Testis (tissue), 3 donors: ENCODE measurements around the gene SF3B5. TPM values are rescaled to one million over a fixed set of nuclear protein-coding genes. Genes with fewer than 3 reads are reported as not detected.
"Not testable (repeated sequence)": the region's sequence is repeated elsewhere in the genome, so short reads cannot be mapped to it uniquely, and the experiment has no call there.

Experiments used
- DNase-seq: peaks from one replicate; pipeline ENCODE4 v3.0.0-alpha.2; 2019
- H3K27ac ChIP-seq, 2 donors: fragments of 200-600 bp; sonication (generic); one replicate each; pipeline ENCODE4 v1.5.1; 2019
- H3K27me3 ChIP-seq: fragments of 200-600 bp; sonication (generic); one replicate; pipeline ENCODE4 v1.5.1; 2019
- H3K36me3 ChIP-seq: fragments of 200-600 bp; sonication (generic); one replicate; pipeline ENCODE4 v1.5.1; 2017; ENCODE audit warnings: low read depth; ENCODE audit errors: missing control alignments
- H3K4me1 ChIP-seq: fragments of 200-600 bp; sonication (generic); one replicate; pipeline ENCODE4 v1.5.1; 2019
- H3K4me3 ChIP-seq, 2 donors: fragments of 200-600 bp; sonication (generic); one replicate each; pipeline ENCODE4 v1.5.1; 2017 to 2019
- H3K9me3 ChIP-seq: fragments of 200-600 bp; sonication (generic); one replicate; pipeline ENCODE4 v1.5.1; 2017
- CTCF ChIP-seq, 3 experiments: fragments of 450-650 bp in 2 of 3; fragments of 200-600 bp in 1 of 3; sonication (generic) in 1 of 3; IDR thresholded peaks; one replicate each; pipeline ENCODE4 v1.5.1; 2016 to 2019; ENCODE audit warnings: antibody characterized with exemption in 3 of 3, mild to moderate bottlenecking in 2 of 3, moderate library complexity in 1 of 3
- POLR2A ChIP-seq: fragments of 450-650 bp; IDR thresholded peaks from one replicate; pipeline ENCODE4 v1.6.1; 2017; ENCODE audit warnings: antibody characterized with exemption, mild to moderate bottlenecking, moderate library complexity
- WGBS, 2 donors: methylation state at CpG; one replicate each; pipeline ENCODE4 v1.1.5; 2018; 5-methylcytosine and 5-hydroxymethylcytosine counted together
- intact Hi-C: fragments of 100-400 bp; cut with DNase I; formaldehyde crosslinking; loops from one replicate; pipeline ENCODE4 v1.15.1; 2023; ENCODE audit warnings: low total_unique reads
- polyA plus RNA-seq: library from polyadenylated mRNA; stranded (reverse); fragments of 350-450 nt; fragmentation: Illumina TruSeq; extraction: RNeasy Lipid Tissue Mini Kit (QIAGEN cat#74804); gene quantifications from one replicate; pipeline ENCODE4 v1.2.3, GENCODE V29; 2014; ENCODE audit warnings: low read depth, low replicate concordance; ENCODE audit not compliant: insufficient read depth
- total RNA-seq, 2 donors: library from RNA; depleted of rRNA; stranded (reverse); fragments of >200 nt; gene quantifications; one replicate each; pipeline ENCODE4 v1.2.3, GENCODE V29; 2016

Gene SF3B5
- total and polyA plus RNA-seq, 3 donors from 2014 or later: 153 to 200 (median 174) TPM

DNA sequence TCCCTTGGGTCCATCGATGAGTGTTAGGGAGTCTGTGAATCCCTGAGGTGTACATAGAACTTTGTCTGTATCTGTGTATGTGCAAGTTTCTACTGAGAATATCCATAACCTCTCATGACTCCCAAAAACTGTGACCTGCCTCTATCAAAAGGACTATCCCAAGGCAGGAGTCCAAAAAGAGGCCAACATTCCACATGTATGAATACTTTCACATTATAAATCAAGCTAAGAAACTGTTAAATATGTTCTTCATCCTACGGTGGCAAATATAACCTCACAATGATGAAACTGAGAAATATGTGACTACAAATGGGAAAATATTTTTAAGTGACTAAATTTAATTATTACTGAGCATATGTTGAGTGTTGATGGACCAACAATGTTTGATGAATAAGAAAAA, 38.8 kb upstream of the SF3B5 start:
- DNase-seq: no peak
- H3K27ac ChIP-seq: no peak overlapping the region
- H3K4me3 ChIP-seq: no peak overlapping the region
- H3K36me3 ChIP-seq: no peaks in the 10 kb centered on the region
- no peaks in the 10 kb centered on the region for H3K4me1 ChIP-seq
- H3K27me3 ChIP-seq: no peaks in the 10 kb centered on the region
- WGBS, 2 donors: 90 to 95% methylated on average over 2 of the region's 2 CpGs
- H3K9me3 ChIP-seq: no peaks in the 10 kb centered on the region
- intact Hi-C loops: no loop called here
- no peak for TF ChIP-seq POLR2A
- TF ChIP-seq CTCF (IDR thresholded peaks at IDR 0.05): no peak

GRCh38 chr6:144133225-144133821, 38.0 kb upstream of the SF3B5 start:
- 83 to 88% methylated on average over 5 of the region's 5 CpGs for WGBS, 2 donors
- H3K9me3 ChIP-seq: no peaks in the 10 kb centered on the region
- intact Hi-C loops: no loop called here
- no peak for TF ChIP-seq POLR2A
- TF ChIP-seq CTCF (IDR thresholded peaks at IDR 0.05): no peak
- no peak for DNase-seq
- no peak overlapping the region for H3K27ac ChIP-seq
- no peak overlapping the region for H3K4me3 ChIP-seq
- no peaks in the 10 kb centered on the region for H3K27me3 ChIP-seq
- no peaks in the 10 kb centered on the region for H3K4me1 ChIP-seq
- H3K36me3 ChIP-seq: no peaks in the 10 kb centered on the region

GRCh38 chr6:144132167-144132690, 36.9 kb upstream of the SF3B5 start:
- DNase-seq, H3K36me3 ChIP-seq, H3K4me3 ChIP-seq, H3K27me3 ChIP-seq, H3K27ac ChIP-seq, H3K9me3 ChIP-seq, H3K4me1 ChIP-seq, intact Hi-C loops: not testable (repeated sequence)

DNA sequence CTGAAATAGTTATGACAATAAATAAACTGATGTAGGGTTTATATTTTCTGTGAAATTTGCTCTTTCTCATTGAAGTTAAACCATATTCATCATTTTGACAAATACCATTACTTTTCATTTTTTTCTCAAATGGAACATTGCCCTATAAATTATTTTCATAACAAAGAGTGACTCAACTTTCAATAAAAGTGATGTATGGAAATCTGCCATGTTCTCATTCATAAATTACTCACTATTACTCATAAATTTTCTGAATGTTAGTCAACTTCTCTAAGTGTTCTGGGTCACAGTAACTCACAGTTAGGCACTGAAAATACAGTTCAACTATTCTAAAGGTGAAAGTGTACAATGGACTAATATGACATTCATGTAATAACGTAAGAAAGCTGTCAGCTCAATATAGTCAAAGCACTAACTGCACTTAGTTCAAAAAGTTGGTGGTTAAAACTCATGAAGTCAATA, 35.9 kb upstream of the SF3B5 start:
- Histone ChIP-seq H3K27ac (no peak overlapping the region), H3K9me3 (no peaks in the 10 kb centered on the region), H3K27me3 (no peaks in the 10 kb centered on the region), H3K4me3 (no peak overlapping the region), H3K36me3 (no peaks in the 10 kb centered on the region), H3K4me1 (no peaks in the 10 kb centered on the region)
- WGBS, 2 donors: 75 to 93% methylated on average over 1 of the region's 1 CpG
- intact Hi-C loops: no loop called here
- no peak for DNase-seq
- no peak for TF ChIP-seq POLR2A
- TF ChIP-seq CTCF (IDR thresholded peaks at IDR 0.05): no peak

DNA sequence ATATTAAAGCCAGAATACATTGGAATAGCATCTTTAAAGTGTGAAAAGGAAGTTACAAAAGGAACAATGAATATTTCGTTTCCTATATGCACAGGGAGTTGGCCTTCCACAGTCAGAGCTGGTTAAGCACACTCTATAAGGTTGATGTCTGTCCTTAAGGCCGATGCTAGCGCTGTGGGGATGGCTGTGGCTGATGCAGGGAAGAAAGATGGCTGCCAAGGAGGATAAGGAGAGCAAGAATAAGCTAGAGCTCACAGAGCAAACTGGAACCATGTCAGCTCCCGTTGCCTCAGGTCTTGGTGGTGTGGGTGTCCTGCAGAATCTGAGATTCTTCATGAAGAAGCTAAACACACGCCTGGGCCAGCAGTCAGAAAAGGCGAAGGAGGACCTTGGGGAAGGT, 34.1 kb upstream of the SF3B5 start:
- WGBS, 2 donors: 82 to 91% methylated on average over 6 of the region's 6 CpGs
- no peak for TF ChIP-seq CTCF (IDR thresholded peaks at IDR 0.05)
- TF ChIP-seq POLR2A: no peak

More for the DNA sequence above, 34.1 kb upstream of the SF3B5 start:
- Histone ChIP-seq H3K27me3 (no peaks in the 10 kb centered on the region), H3K4me3 (no peak overlapping the region), H3K9me3 (no peaks in the 10 kb centered on the region), H3K4me1 (no peaks in the 10 kb centered on the region), H3K27ac (no peak overlapping the region), H3K36me3 (no peaks in the 10 kb centered on the region)
- intact Hi-C loops: loop anchor here (10.0 kb wide), 1 partner anchor 65 kb away; no protein-coding TSS in a partner anchor
- DNase-seq: no peak
